SU-DHL-6 (cell line): ENCODE data around the gene TBPL1.

ENCODE experiments used
- H2AFZ ChIP-seq: fragments of 200-600 bp; sonication (generic); 2 replicates; pipeline ENCODE4 v1.6.1; 2014; ENCODE audit warnings: low read depth, mild to moderate bottlenecking, moderate library complexity, mixed read lengths, antibody characterized with exemption, low read length; ENCODE audit not compliant: severe bottlenecking
- H3F3A ChIP-seq: fragments of 200-600 bp; shearing (Covaris generic); 2 replicates; pipeline ENCODE4 v1.6.0; 2016; ENCODE audit warnings: antibody characterized with exemption, mild to moderate bottlenecking; ENCODE audit not compliant: insufficient read depth
- H3K27ac ChIP-seq: fragments of 200-600 bp; sonication (generic); 2 replicates; pipeline ENCODE4 v1.5.1; 2016; ENCODE audit warnings: low read depth, mild to moderate bottlenecking, low read length, moderate library complexity, mixed read lengths
- H3K27me3 ChIP-seq: fragments of 200-600 bp; sonication (generic), shearing (Covaris generic); 2 replicates; pipeline ENCODE4 v1.6.0; 2014; ENCODE audit warnings: mild to moderate bottlenecking, low read length
- H3K36me3 ChIP-seq: fragments of 200-600 bp; sonication (generic); 2 replicates; pipeline ENCODE4 v1.6.1; 2014; ENCODE audit warnings: mild to moderate bottlenecking, low read length, mixed read lengths
- H3K4me2 ChIP-seq: fragments of 300-600, 200-600 bp; shearing (Covaris generic), sonication (generic); 2 replicates; pipeline ENCODE4 v1.6.0; 2014; ENCODE audit warnings: low read length, low read depth, mild to moderate bottlenecking; ENCODE audit not compliant: poor library complexity, severe bottlenecking
- H3K4me3 ChIP-seq: fragments of 200-600 bp; sonication (generic); 2 replicates; pipeline ENCODE4 v1.5.1; 2014; ENCODE audit warnings: antibody characterized with exemption, low read length, mild to moderate bottlenecking, mixed read lengths; ENCODE audit not compliant: insufficient read depth, poor library complexity, severe bottlenecking
- H3K79me2 ChIP-seq: fragments of 200-600 bp; sonication (generic); 2 replicates; pipeline ENCODE4 v1.6.1; 2014; ENCODE audit warnings: mild to moderate bottlenecking, low read length, moderate library complexity; ENCODE audit not compliant: insufficient read depth
- H3K9ac ChIP-seq: fragments of 200-600 bp; sonication (generic); 2 replicates; pipeline ENCODE4 v1.7.0; 2014; ENCODE audit warnings: mild to moderate bottlenecking, low read length
- H3K9me2 ChIP-seq: fragments of 200-600 bp; sonication (generic); replicated peaks from 2 replicates; pipeline ENCODE4 v1.6.1; 2014; ENCODE audit warnings: low read length; ENCODE audit not compliant: insufficient read depth
- H3K9me3 ChIP-seq: fragments of 200-600 bp; sonication (generic); 2 replicates; pipeline ENCODE4 v1.6.1; 2014; ENCODE audit warnings: low read length, mixed read lengths; ENCODE audit not compliant: insufficient read depth
- H4K20me1 ChIP-seq: fragments of 200-600 bp; sonication (generic); 2 replicates; pipeline ENCODE4 v1.6.1; 2014; ENCODE audit warnings: low read depth, mild to moderate bottlenecking, antibody characterized with exemption, low read length, moderate library complexity, mixed read lengths
- CTCF ChIP-seq: fragments of 200-600 bp; sonication (generic); IDR thresholded peaks from one replicate; pipeline ENCODE4 v1.5.1; 2017; ENCODE audit warnings: antibody characterized with exemption, mild to moderate bottlenecking, low read length, moderate library complexity; ENCODE audit not compliant: insufficient read depth, poor library complexity, severe bottlenecking
- EZH2phosphoT487 ChIP-seq: fragments of 200-600 bp; sonication (generic), shearing (Covaris generic); conservative IDR thresholded peaks from 2 replicates; pipeline ENCODE4 v1.6.1; 2018; ENCODE audit warnings: mild to moderate bottlenecking, antibody characterized with exemption, low read length, moderate library complexity, mixed read lengths

The TBPL1 gene

DNA sequence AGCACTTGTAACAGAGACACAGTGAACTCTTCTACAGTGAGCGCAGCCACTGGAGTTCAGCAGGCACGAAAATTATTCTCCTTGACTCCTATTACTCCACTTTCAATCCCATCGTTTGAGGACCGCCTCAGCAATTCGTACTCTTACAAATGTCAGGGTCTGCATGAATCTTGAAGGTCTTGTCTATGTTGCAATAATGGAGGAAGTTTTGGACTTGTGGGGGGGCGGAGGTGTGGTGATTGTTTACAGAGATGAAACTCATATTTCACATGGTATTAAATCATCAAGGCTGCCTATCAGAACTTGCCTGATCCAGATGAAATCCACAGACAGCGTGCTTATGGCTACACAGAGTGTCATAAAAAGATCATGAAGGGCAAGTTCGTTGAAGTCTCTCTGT is 57.4 kb downstream of the TBPL1 start:
- H2AFZ ChIP-seq, result no peak overlapping the region
- H3K4me3 ChIP-seq, result no peak overlapping the region
- no peak overlapping the region for H3K9ac ChIP-seq
- no peak overlapping the region for H3K4me2 ChIP-seq
- no peaks in the 10 kb centered on the region for H3K79me2 ChIP-seq
- no peaks in the 10 kb centered on the region for H4K20me1 ChIP-seq
- no peaks in the 10 kb centered on the region for H3K36me3 ChIP-seq
- no peaks in the 10 kb centered on the region for H3K27me3 ChIP-seq
- H3K9me3 ChIP-seq, result no peaks in the 10 kb centered on the region
- no peak for TF ChIP-seq EZH2phosphoT487
- no peak for TF ChIP-seq CTCF
- no peak overlapping the region for H3K27ac ChIP-seq
- no peaks in the 10 kb centered on the region for H3F3A ChIP-seq
- H3K9me2 ChIP-seq, result no peaks in the 10 kb centered on the region

- no peak overlapping the region for H2AFZ ChIP-seq
- no peak overlapping the region for H3K9ac ChIP-seq
- H3K4me2 ChIP-seq, result no peak overlapping the region
- no peak for TF ChIP-seq EZH2phosphoT487
- no peak for TF ChIP-seq CTCF
- H3K27ac ChIP-seq, result no peak overlapping the region
- H3F3A ChIP-seq, result no peaks in the 10 kb centered on the region
- no peaks in the 10 kb centered on the region for H3K9me3 ChIP-seq
- H3K79me2 ChIP-seq, result no peaks in the 10 kb centered on the region
- no peaks in the 10 kb centered on the region for H3K36me3 ChIP-seq
- no peaks in the 10 kb centered on the region for H4K20me1 ChIP-seq
- no peak overlapping the region for H3K4me3 ChIP-seq
- H3K9me2 ChIP-seq, result no peaks in the 10 kb centered on the region
- H3K27me3 ChIP-seq, result no peaks in the 10 kb centered on the region
Measured at GRCh38 chr6:134010974-134011373, 58.0 kb downstream of the TBPL1 start.

DNA sequence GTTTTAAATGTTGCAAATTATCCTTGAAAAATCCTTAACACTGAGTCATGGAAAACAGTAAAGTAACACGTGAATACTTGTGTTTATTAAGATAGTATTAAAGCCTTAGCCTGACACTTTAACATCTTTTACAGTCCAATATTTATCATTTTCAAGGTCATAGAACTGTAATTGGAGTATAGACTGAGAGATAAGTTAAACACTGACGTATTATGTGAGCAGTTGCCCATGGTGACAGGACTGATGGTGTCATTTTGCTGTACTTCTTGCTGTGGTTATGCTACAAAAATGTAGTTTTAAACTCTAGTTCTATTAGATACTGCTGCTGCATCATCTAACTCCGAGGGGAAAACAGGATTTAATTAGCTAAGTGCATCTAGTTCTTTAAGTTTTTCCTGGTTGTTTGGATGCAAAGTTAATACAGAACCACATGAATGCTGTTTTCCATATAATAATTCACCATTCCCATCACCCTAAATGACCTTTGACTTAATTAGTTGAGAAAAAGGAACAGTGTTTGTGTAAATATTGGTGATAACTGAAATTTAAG is 61.6 kb downstream of the TBPL1 start:
- H3K36me3 ChIP-seq, result no peaks in the 10 kb centered on the region
- H2AFZ ChIP-seq, result no peak overlapping the region
- TF ChIP-seq CTCF (no peak), EZH2phosphoT487 (no peak)
- no peak overlapping the region for H3K4me2 ChIP-seq
- H3K9me2 ChIP-seq, result no peaks in the 10 kb centered on the region
- H3K27me3 ChIP-seq, result no peaks in the 10 kb centered on the region
- no peak overlapping the region for H3K27ac ChIP-seq
- no peaks in the 10 kb centered on the region for H3K79me2 ChIP-seq
- no peaks in the 10 kb centered on the region for H3F3A ChIP-seq
- H3K4me3 ChIP-seq, result no peak overlapping the region
- H3K9me3 ChIP-seq, result no peaks in the 10 kb centered on the region
- no peak overlapping the region for H3K9ac ChIP-seq
- no peaks in the 10 kb centered on the region for H4K20me1 ChIP-seq
